Measurements from ENCODE around the gene LANCL1.
A peak's percentile ranks its signal among the peaks of the same experiment; 100 is the strongest.

Gene LANCL1, protein sequence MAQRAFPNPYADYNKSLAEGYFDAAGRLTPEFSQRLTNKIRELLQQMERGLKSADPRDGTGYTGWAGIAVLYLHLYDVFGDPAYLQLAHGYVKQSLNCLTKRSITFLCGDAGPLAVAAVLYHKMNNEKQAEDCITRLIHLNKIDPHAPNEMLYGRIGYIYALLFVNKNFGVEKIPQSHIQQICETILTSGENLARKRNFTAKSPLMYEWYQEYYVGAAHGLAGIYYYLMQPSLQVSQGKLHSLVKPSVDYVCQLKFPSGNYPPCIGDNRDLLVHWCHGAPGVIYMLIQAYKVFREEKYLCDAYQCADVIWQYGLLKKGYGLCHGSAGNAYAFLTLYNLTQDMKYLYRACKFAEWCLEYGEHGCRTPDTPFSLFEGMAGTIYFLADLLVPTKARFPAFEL

DNA sequence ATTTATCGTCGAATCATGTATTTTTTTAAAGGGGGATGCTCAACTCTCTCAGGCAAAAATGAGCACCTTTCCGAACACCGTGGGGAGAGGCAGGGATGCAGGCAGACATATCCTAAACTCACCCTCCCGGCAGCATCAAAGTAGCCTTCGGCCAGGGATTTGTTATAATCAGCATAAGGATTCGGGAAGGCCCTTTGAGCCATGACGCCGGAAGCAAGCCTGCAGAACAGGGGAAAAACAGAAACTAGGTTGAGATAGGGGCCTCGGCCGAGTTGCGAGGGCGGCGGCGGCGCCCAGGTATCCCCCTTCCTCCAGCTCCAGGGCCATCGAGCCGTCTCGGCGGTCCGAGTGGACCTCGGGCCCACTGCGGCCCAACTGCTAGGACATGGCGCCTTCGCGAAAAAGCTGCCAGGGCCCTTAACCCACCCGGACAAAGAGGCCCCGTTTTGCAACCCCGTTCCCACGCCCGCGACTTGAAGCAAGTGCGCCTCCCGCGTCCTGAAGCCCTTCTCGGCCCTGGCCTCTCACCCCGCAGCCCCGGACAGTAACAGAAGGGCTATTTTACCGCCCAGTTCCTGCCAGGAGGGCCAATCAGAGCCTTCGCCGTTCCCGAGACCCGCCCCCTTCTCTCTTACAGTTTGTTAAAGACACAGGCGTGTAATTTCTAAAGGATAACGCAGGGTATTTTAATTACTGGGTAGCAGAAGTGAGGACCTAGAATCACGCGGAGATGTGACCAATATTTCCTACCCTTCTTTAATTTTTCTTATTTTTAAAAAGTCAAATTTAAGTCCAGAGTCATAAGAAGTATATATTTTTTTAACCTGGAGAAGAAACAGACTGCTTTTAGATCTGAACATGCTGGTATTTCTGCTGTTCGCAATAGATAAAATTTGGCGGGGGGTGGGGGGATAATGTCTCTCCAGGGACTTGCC, at the start of gene LANCL1:
TSS of gene LANCL1 (minus strand) at position 566 of the 935 bp plus-strand sequence. CDS start at position 203, 363 bp downstream.
- peak; percentile 94 for DNase-seq (ENCODE audit: low spot score)

DNA sequence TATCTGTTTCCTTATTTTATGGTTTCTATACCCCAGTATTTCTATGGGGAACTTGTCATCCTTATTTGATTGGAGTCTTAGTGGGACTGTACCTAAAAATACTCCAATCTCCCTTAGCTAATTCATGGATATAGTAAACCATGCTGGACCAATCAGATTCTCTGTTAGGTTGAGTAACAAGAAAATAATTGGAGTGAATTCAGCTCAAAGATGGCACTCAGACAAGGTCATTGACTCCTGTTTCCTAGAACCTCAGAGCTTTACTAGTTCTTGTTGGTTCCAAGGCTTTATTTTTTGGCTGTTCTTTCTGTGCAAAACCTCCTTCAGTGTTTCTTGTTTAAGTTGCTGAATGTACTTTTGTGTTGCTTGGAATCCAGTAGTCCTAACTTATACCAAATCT, 48.0 kb upstream of the LANCL1 start:
- no peak for DNase-seq (ENCODE audit: low spot score)

DNA sequence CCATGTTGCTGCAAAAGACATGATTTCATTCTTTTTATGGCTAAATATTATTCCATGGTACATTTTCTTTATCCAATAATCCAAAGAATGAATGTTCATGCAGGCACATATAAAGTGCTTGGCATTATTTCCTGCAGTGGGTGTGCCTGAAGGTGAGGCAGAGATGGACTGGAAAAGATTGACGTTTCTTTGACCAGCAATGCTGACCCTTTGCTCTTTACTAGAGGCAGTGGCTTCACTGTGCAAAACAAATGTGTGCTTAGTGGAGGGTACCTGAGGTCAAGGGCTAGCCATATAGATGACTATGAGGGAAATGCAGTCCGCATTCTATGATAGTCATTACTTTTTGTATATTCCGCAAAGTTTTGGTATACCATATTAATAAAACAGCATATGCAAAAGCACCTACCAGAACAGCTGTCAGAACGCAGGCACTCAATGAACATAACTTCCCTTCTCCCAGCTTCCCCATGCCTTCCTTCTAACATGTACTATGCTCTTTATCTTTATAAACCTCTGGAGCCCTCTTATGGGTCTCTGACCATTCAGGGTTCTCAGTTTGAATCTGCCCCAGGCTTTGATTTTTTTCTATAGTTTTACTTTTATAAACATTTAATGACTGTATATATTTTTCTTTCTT, 47.2 kb upstream of the LANCL1 start:
- DNase-seq (ENCODE audit: low spot score), result no peak

DNA sequence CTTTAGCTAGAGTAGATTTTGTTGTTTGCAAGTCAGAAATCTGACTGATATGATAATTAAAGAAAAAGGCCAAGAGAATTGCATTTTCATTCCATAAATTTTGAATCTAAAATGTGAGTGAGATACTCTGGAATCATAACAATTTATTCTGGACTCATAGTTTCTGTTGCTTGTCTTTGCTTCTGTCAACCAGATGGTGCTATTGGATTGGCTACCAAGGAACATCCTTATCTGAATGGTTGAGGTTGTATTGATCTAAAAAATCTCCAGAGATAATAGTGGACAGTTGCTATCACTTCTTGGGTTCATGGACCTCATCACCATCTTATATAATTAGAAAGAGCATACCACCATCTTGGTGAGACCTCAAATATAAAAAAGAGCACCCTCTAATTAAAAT, 45.8 kb upstream of the LANCL1 start:
- no peak for DNase-seq (ENCODE audit: low spot score)

DNA sequence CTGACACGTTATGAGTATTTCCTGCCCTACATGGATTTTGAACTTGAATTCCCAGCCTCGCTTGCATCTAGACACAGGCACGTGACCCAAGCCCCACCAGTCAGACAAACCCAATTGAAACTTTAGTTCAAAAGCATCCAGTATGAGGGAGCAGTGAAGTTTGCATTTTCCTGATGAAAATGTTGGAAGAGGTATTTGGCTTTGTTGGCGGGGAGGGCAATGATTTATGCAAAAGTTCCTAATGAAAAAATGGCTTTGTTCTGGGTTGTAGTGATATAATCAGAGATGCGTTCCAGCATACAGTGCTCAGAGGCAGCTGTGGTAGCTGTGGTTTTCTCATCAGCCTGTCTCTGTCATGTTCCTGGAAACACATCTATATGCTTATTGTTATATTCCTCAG, 43.0 kb upstream of the LANCL1 start:
- no peak for DNase-seq (ENCODE audit: low spot score)

DNA sequence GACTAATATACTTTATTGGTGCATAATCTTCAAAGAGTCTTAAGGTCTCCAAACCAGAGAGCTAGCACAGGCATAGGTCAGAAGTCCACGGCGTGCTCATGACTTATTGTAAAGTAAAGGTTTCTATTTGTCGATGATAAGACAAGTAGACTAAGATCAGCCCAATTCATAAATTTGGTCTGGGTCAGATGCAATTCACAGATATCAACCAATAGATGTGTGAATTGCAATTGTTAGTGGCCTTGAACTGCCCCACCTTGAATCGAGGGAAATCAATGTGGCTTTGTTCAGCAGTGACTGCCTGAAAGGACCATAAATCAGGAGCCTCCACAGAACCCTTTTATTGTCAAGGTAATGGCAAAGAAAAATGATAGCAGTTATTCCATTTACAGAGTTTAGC, 40.7 kb upstream of the LANCL1 start:
- no peak for DNase-seq (ENCODE audit: low spot score)

DNA sequence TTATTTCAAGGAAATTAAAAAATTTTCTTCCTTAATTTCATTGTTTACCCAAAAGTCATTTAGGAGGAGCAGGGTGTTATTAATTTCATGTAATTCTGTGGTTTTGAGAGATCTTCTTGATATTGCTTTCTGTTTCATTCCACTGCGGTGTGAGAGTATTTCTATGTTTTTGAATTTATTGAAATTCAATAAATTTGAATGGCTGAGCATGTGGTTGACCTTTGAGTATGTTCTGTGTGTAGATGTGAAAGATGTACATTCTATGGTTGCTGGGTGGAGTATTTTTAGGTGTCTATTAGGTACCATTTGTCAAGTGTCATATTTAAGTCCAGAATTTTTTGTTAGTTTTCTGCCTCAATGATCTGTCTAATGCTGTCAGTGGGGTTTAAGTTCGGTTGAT, 39.4 kb upstream of the LANCL1 start:
- no peak for DNase-seq (ENCODE audit: low spot score)

DNA sequence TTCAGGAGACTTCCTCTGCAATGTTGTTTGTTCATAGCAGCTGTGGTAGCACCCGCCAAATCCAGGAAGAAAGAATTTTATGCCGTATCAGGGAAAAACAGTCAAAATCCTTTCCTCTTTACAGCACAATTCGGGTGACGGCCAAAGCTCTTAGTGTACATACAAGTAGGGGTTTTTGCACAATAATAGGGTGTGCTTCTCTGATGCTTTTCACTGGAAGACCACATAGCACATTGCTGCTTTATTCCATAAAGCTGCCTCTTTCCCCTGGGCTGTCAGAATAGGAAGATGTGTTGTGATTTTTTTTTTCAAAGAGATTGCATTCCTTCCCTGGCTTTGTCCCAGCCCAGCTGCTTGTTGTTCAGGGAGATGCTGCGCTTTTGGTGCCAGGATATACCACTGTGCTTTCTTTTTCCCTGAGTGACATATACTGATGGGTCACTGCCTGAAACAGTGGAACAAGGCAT, 27.2 kb upstream of the LANCL1 start:
- DNase-seq (ENCODE audit: low spot score), result no peak

DNA sequence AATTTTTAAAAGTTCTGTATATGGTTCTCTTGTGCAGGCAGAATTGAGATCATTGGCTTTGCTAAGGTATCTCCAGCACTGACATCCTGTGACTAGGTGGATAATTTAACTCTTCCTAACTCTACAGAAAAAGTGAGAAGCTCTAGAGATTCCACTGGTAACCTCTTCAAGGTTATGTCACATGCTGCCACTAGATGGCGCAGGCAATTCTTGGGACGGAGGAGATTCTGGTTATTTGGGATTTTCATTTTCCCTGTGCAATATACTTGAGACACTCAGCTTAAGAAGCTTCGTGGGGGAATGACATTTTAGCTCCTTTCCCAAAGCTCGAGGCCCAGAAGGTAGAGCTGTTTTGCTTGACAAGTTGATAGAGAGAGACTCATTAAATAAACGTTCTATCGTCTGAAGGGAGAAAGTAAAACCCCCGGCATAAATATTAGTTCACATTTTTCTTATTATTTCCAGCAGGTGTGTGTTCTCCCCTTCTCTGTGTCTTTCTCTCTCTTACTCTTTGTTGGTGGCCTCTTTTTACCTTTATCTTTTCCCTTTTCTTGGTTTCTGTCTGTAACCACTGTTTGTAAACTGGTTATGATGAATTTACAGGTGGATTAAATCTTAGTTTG, 26.6 kb upstream of the LANCL1 start:
- DNase-seq (ENCODE audit: low spot score), result peak; percentile 73

DNA sequence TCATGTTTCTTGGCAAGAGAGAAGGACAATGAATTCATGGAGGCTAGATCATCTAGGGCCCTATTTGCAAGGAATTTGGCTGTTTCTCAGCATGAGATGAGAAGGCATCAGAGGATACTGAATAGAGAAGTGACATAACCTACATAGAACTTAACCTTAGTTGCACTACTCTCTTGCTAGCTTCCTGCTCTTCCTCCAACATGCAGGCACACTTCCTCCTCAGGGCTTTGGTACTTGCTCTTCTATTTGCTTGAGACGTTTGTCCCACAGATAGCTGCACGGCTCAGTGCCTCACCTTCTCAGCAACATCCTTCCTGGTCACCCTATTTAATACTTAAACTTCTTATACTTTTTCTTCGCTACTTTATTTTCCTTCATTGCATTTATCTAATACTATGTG, 20.0 kb upstream of the LANCL1 start:
- no peak for DNase-seq (ENCODE audit: low spot score)

DNA sequence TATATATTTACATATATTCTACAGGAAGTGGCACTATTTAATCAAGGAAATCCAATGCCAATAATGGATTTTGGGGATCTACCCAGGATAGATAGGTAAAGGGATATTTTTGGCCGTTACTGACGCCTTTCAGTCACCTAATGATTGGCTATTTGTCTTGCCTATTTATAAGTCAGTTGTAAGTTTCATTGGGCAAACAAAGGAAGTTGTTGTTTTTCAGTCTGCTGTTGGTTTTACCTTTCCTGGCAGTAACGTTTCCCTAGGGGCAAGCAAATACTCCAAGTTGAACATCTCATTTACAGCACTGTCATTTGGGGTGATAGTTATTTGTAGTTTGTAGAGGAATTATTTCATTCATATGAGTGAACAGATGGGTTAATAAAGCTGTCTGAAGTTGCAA, 17.0 kb upstream of the LANCL1 start:
- DNase-seq (ENCODE audit: low spot score), result no peak

DNA sequence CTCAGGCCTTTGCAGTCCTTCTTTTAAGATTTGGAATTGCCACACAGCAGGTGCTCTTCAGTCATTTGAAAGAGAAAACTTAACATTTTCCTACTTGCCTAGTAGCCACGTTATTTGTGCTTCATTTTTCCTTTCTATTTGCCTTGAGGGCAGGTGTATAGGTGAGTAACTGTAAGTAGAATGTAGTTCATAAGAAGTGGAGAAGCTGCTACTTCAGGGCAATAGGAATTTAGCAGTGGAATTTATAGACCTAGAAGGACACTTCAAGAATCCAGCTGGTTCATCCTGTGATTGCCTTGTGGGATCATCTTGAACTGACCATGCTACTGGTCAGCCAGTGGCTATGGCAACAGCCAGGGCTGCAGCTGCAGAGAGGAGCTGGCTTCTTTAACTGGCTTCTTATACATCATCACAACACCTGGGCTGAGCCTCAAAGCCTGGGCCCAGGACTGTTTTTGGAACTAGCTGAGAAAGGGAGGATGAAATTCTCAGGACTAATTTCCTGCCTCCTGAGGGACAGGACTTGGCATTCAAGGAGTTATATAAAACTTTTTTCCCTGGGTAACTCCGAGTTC, 5.1 kb upstream of the LANCL1 start:
- no peak for DNase-seq (ENCODE audit: low spot score)

DNA sequence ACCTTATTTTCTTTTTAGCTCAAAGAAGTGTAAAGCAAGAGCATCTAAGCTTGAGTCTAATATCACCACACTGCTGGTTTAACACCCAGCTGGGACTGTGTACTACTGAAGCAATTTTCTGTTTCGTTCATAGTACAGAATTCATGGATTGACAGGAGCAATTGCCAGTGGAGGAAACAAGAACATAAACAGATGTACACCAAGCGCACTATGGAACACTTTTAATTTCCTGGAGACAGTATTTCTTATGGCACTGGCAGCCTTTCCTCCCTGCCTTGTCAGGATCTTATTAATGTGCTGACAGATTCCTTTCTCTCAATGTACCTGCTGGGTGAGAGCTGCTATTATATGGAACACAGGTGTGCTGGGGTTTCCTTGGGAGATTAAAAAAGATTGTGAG, 4.2 kb upstream of the LANCL1 start:
- no peak for DNase-seq (ENCODE audit: low spot score)

DNA sequence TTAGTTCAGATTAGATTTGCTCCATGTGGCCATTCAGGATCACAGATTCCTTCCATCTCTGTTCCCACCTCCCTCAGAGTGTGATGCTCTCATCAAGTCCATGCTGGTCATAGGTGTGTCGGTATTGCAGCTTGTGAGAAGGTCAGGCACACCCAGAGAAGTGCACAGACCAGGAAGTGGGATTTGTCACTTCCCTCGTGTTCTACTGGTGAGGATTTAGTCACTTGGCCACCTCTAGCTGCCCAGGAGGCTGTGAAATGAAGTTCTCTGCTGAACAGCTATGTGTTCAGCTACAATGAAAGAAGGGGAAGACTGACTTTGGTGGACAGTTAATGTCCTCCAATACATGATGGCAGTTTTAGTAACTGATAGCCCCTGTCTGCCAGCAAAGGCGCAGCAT, 3.5 kb upstream of the LANCL1 start:
- DNase-seq (ENCODE audit: low spot score), result no peak

DNA sequence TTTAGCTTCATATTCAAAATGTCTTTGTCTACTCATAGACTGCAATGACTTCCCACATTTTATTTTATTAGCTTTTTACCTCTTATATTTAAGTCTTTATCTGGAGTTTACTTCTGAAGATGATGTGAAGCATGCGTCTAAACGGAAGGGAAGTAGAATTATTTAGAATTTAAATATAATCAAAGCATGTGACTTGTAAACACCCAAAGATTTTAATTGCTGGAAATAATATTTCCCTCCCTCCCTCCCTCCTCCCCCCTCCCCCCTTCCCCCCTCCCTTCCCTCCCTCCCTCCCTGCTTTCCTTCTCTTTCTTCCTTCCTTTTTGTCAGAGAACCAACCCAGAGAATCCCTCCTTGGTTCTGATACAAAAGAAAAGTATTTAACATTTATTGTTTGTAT, 2.1 kb upstream of the LANCL1 start:
- DNase-seq (ENCODE audit: low spot score), result no peak

DNA sequence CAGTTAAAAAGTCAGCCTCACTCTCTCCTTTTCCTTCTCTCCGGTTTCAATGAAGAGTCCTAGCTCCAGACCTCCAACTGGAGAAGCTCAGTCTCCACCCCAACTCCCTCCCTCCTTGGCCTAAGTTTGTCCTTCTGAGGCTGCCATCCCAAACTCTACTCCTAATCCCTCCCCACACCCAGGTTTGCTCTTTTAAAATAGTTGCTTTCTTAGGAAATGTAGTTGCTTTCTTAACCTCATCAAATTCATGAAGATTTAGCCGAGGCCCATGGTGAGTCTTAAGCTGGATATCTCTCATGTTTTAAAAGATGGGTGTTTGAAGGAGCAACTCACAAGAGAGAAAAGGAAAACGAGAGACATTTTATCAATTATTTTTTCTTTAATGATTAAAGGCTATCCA, 937 bp upstream of the LANCL1 start:
- peak; percentile 59 for DNase-seq (ENCODE audit: low spot score)

DNA sequence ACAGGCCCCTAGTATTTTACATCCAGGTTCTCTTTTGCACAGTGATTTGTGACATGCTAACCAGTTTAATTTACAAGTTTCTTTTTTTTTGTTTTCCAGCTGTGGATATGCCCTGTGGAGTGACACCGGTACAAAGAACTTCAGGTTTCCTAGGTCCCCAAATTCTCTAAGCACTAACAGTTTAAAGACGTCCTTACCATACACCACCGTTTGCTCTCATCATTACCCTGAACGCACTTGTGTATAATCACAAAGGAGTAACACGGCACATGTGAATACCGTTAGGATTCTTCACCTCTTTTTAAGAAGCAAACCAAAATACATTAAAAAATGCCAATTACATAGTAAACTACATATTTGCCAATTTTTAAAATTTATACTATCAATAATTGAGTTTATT, 853 bp downstream of the LANCL1 start:
- DNase-seq (ENCODE audit: low spot score), result no peak

DNA sequence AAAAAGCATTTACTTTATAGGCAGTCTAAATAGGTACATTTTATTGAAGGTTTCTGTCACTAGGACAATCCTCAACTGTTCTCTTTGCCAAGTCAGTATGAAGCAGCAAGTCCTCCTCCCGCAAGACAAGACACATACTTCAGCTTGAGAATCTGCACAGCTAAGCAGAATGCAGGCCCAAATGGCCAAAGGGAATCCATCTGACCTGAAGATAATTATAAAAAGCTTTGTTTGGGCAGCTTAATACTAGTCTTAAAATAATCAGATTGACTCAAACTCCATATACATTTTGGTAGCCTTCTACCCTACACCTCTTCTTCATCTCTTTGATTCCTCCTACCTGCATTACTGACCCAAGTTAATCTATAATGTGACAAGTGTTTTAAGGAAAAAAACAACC, 1.8 kb downstream of the LANCL1 start:
- DNase-seq (ENCODE audit: low spot score), result no peak

DNA sequence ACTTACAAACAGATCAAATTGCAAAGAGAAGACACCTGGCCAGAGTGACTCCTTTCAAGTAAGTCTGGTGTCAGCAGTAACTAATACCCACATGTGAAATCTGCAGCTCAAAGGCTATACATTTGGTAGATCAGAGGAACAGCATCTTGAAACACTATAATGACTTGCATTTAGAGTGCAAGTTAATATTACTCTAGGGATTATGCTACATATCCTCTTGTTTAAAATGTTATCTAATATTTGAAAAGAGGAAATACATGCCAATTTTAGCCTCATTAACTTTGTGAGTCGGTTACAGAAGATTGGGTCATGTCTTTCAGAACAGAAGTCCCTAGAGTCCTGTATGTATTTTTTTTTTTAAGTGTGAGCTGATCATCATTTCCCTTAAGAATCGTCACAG, 15.2 kb downstream of the LANCL1 start:
- no peak for DNase-seq (ENCODE audit: low spot score)

DNA sequence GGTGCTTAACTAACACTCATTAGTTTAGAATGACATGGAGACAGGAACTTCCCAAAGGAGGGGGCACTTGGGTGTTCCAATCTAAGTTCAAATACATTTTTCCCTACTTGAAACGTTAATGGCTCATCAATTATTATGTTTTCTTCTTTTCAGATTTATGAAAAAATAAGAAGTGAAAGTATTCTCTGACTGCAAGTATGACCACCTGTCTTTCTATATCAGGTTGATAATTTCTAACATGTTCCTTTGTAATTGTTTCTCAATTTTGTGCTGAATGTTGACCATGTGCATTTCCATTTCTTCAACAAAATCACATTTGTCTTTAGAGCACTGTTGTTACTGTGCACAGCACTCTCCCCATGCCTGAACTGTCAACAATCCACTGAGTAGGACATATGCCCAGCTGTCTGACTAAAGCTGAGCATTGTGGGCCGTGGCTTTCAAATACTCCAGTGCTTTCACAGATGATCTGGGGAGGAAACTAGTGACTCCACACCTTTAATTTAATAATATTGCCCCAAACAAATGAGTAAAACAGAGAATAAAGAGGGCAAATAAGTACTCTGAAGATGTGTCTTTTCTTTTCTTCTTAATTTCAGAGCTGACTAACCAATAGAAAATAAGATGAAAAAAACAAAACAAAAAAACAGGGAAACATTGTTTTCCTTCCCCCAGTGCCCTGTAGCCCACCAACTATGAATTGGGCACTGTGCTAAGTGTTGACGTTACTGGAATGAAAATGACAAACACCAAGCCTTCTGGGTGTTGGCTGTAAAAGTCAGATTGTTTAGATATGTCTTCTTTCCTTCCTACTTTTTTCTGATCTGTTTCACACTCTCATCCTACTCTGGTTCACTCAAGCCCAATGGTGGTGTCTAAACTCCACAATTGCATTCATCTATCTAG, 16.0 kb downstream of the LANCL1 start:
- no peak for DNase-seq (ENCODE audit: low spot score)

DNA sequence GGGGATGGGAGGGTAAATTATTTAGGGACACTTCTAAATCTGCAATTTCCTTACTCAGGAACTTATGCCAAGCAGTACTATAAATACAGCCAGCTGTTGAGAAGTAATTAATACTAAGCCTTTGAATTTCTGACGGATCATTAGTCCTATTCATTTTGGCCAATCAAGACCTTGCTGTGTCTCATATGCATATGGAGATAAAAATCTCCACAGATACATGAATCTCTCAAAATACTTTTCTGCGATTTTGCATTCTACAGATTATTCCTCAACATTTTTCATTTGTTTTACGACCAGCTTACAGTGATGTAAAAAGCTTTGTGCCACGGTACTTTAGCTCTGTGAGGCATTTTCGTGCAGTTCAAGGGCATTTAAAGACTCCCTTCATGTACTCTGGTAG, 16.7 kb downstream of the LANCL1 start:
- no peak for DNase-seq (ENCODE audit: low spot score)
